Mesothelial cell of epicardium (in vitro differentiated cells): ENCODE measurements around the gene OSBPL8. TPM values are rescaled to one million over a fixed set of nuclear protein-coding genes. Genes with fewer than 3 reads are reported as not detected.

ENCODE experiments used
- DNase-seq, 2 experiments: peaks; one replicate each; pipeline ENCODE4 v3.0.0; 2021; ENCODE audit warnings: low spot score in 2 of 2; ENCODE audit not compliant: unreplicated experiment in 2 of 2
- H3K27ac Mint-ChIP-seq: 2 replicates; pipeline ENCODE4 v1.8.0; 2021; ENCODE audit warnings: mixed read lengths
- H3K27me3 Mint-ChIP-seq: 2 replicates; pipeline ENCODE4 v1.8.0; 2021; ENCODE audit warnings: low read depth, mixed read lengths
- H3K36me3 Mint-ChIP-seq: 2 replicates; pipeline ENCODE4 v1.8.0; 2021; ENCODE audit warnings: mixed read lengths
- H3K4me1 Mint-ChIP-seq: 2 replicates; pipeline ENCODE4 v1.8.0; 2021; ENCODE audit warnings: mixed read lengths
- H3K4me3 Mint-ChIP-seq: 2 replicates; pipeline ENCODE4 v1.8.0; 2021; ENCODE audit warnings: mild to moderate bottlenecking, moderate library complexity, mixed read lengths
- H3K9me3 Mint-ChIP-seq: 2 replicates; pipeline ENCODE4 v1.8.0; 2021; ENCODE audit warnings: mixed read lengths
- total RNA-seq: library from RNA; stranded (reverse); gene quantifications from 3 replicates; pipeline ENCODE4 v1.2.1, GENCODE V29; 2021
- TF ChIP-seq, protein P1 (sequence below): fragments of 200-600 bp; sonication (generic); IDR thresholded peaks from one replicate; pipeline ENCODE4 v1.5.0; 2021; ENCODE audit warnings: antibody characterized with exemption; ENCODE audit not compliant: unreplicated experiment

OSBPL8 gene
- total RNA-seq, 1 donor from 2014 or later: 51.5 TPM

DNA sequence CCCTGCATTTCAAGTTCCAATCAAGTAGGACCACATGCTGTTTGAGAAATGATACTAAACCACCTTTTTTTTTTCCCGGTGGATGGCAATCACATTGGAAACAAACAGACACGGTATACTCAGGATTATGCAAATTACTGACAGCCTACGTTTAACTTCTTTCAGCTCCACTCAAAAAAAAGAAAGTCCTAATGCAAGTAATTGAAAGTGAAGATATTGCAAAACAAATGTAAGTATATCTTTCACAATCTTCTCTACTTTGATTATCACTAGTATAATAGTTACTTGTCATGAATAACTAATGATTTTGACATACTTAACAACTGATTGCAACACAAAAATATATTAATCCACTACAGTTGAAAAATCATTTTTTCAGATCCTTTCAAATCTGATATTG, 2.6 kb upstream of the OSBPL8 start:
- Mint-ChIP-seq H3K27ac (no peak overlapping the region), H3K27me3 (no peaks in the 10 kb centered on the region), H3K4me3 (no peak overlapping the region), H3K4me1 (peaks cover 24% of the 10 kb centered on the region), H3K9me3 (peaks cover 4% of the 10 kb centered on the region), H3K36me3 (peaks cover 2% of the 10 kb centered on the region)
- TF ChIP-seq, protein P1, sequence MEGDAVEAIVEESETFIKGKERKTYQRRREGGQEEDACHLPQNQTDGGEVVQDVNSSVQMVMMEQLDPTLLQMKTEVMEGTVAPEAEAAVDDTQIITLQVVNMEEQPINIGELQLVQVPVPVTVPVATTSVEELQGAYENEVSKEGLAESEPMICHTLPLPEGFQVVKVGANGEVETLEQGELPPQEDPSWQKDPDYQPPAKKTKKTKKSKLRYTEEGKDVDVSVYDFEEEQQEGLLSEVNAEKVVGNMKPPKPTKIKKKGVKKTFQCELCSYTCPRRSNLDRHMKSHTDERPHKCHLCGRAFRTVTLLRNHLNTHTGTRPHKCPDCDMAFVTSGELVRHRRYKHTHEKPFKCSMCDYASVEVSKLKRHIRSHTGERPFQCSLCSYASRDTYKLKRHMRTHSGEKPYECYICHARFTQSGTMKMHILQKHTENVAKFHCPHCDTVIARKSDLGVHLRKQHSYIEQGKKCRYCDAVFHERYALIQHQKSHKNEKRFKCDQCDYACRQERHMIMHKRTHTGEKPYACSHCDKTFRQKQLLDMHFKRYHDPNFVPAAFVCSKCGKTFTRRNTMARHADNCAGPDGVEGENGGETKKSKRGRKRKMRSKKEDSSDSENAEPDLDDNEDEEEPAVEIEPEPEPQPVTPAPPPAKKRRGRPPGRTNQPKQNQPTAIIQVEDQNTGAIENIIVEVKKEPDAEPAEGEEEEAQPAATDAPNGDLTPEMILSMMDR: no peak
- no peak for DNase-seq

DNA sequence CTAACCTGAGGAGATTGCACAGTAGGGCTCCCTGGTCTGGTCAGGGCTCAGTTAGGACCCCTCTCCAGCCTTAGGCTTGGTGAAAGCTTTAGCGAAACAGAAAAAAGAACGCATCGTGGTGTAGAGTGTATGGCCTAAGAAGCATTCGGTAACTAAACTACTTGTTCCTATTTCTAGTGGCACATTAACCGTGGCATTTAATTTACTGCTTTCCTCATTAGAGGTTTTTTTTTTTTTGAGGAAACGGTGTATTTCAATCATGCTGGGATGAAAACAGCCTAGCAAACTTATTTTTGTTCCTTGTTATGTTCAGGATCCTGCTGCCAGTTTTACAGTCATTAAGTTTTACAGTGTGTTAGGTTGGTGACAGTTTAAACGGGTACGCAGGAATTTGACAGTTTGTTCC, 518 bp upstream of the OSBPL8 start:
- Mint-ChIP-seq H3K4me1 (peaks cover 30% of the 10 kb centered on the region), H3K36me3 (no peaks in the 10 kb centered on the region), H3K9me3 (no peaks in the 10 kb centered on the region), H3K27ac (peak overlapping the region; percentile 98), H3K4me3 (peak overlapping the region; percentile 96), H3K27me3 (no peaks in the 10 kb centered on the region)
- DNase-seq: no peak
- TF ChIP-seq, protein P1: no peak

DNA sequence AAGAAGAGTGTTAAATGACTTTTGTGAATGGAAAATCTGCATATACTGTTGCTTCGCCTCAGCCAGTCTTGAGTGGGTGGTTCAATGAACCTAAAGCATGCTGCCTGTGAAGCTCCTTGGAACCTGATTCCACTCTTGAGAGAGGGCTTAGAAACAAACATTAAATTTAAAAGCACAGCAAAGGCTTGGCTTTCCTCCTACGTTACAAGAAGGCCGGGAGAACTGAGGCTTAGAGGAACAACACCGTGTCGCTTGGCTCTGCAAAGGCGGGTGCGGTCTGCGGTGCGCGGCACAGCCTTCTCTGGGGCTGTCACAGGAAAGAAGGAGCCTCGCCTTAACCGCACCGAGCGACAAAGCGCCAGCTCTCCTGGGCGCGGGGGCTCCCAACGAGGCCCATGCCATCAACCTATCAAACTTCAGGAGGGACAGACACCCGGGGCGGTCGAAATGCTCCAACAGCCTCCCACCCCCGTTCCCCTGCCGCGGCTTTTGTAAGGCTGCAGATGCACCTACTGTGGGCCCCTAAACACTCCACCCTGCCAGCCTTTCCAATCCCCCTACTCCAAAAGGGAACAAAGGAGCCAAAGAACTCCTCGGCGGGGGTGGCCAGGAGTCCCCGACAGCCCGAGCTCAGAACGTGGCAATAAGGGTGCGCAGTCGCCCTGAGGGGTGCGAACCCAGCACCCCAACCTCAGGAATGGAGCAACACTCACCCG, 729 bp downstream of the OSBPL8 start:
- H3K4me3 Mint-ChIP-seq: peak overlapping the region; percentile 96
- no peaks in the 10 kb centered on the region for H3K9me3 Mint-ChIP-seq
- peaks cover 34% of the 10 kb centered on the region for H3K4me1 Mint-ChIP-seq
- peak; percentile 19 to 52 for DNase-seq
- H3K27ac Mint-ChIP-seq: peak overlapping the region; percentile 97
- H3K36me3 Mint-ChIP-seq: no peaks in the 10 kb centered on the region
- no peaks in the 10 kb centered on the region for H3K27me3 Mint-ChIP-seq
- TF ChIP-seq, protein P1: no peak

DNA sequence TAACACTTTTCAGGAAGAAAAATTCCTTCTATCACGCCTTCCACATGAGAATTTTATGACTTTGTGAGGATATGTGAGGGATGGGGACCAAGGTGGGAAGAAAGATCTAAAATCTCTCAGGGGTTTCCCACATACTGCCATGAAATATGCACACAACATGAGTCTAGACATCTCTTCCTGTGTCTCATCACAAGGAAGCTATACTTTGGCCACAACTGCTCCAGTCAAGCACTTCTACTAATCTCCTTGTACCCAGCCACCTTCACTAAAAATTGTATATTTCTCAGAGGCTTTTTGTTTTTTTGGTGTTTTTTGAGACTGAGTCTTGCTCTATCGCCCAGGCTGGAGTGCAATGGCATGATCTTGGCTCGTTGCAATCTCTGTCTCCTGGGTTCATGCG, 3.2 kb downstream of the OSBPL8 start:
- Mint-ChIP-seq H3K4me1 (peaks cover 32% of the 10 kb centered on the region), H3K27ac (peak overlapping the region; percentile 7), H3K36me3 (no peaks in the 10 kb centered on the region), H3K27me3 (no peaks in the 10 kb centered on the region), H3K4me3 (no peak overlapping the region), H3K9me3 (no peaks in the 10 kb centered on the region)
- DNase-seq: no peak
- TF ChIP-seq, protein P1: no peak

DNA sequence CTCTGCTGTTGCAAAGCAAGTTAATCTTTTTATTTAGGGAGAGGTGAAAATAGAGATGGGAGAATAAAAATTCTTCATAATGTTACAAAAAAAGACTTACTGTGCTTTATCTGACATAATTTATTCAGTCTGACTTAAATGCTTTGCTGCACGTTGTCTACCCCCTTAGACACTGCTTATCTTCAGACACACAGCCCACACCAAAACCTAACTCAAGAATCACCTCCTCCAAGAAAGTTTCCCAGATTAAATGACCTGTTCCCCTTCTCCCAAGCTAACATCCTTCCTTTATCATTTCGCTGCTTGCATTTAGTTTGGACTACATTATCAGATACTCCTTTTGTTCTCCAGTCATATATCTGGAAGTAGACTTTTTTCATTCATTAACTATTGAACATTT, 3.8 kb downstream of the OSBPL8 start:
- Mint-ChIP-seq H3K9me3 (no peaks in the 10 kb centered on the region), H3K4me1 (peaks cover 32% of the 10 kb centered on the region), H3K4me3 (no peak overlapping the region), H3K36me3 (no peaks in the 10 kb centered on the region), H3K27me3 (no peaks in the 10 kb centered on the region), H3K27ac (no peak overlapping the region)
- TF ChIP-seq, protein P1: no peak
- DNase-seq: no peak
